SU-DHL-6 (cell line): ENCODE data around the gene GXYLT1.

Experiments used
- H2AFZ ChIP-seq: fragments of 200-600 bp; sonication (generic); 2 replicates; pipeline ENCODE4 v1.6.1; 2014; ENCODE audit warnings: low read depth, mild to moderate bottlenecking, moderate library complexity, mixed read lengths, antibody characterized with exemption, low read length; ENCODE audit not compliant: severe bottlenecking
- H3F3A ChIP-seq: fragments of 200-600 bp; shearing (Covaris generic); 2 replicates; pipeline ENCODE4 v1.6.0; 2016; ENCODE audit warnings: antibody characterized with exemption, mild to moderate bottlenecking; ENCODE audit not compliant: insufficient read depth
- H3K27ac ChIP-seq: fragments of 200-600 bp; sonication (generic); 2 replicates; pipeline ENCODE4 v1.5.1; 2016; ENCODE audit warnings: low read depth, mild to moderate bottlenecking, low read length, moderate library complexity, mixed read lengths
- H3K27me3 ChIP-seq: fragments of 200-600 bp; sonication (generic), shearing (Covaris generic); 2 replicates; pipeline ENCODE4 v1.6.0; 2014; ENCODE audit warnings: mild to moderate bottlenecking, low read length
- H3K36me3 ChIP-seq: fragments of 200-600 bp; sonication (generic); 2 replicates; pipeline ENCODE4 v1.6.1; 2014; ENCODE audit warnings: mild to moderate bottlenecking, low read length, mixed read lengths
- H3K4me2 ChIP-seq: fragments of 300-600, 200-600 bp; shearing (Covaris generic), sonication (generic); 2 replicates; pipeline ENCODE4 v1.6.0; 2014; ENCODE audit warnings: low read length, low read depth, mild to moderate bottlenecking; ENCODE audit not compliant: poor library complexity, severe bottlenecking
- H3K4me3 ChIP-seq: fragments of 200-600 bp; sonication (generic); 2 replicates; pipeline ENCODE4 v1.5.1; 2014; ENCODE audit warnings: antibody characterized with exemption, low read length, mild to moderate bottlenecking, mixed read lengths; ENCODE audit not compliant: insufficient read depth, poor library complexity, severe bottlenecking
- H3K79me2 ChIP-seq: fragments of 200-600 bp; sonication (generic); 2 replicates; pipeline ENCODE4 v1.6.1; 2014; ENCODE audit warnings: mild to moderate bottlenecking, low read length, moderate library complexity; ENCODE audit not compliant: insufficient read depth
- H3K9ac ChIP-seq: fragments of 200-600 bp; sonication (generic); 2 replicates; pipeline ENCODE4 v1.7.0; 2014; ENCODE audit warnings: mild to moderate bottlenecking, low read length
- H3K9me2 ChIP-seq: fragments of 200-600 bp; sonication (generic); replicated peaks from 2 replicates; pipeline ENCODE4 v1.6.1; 2014; ENCODE audit warnings: low read length; ENCODE audit not compliant: insufficient read depth
- H3K9me3 ChIP-seq: fragments of 200-600 bp; sonication (generic); 2 replicates; pipeline ENCODE4 v1.6.1; 2014; ENCODE audit warnings: low read length, mixed read lengths; ENCODE audit not compliant: insufficient read depth
- H4K20me1 ChIP-seq: fragments of 200-600 bp; sonication (generic); 2 replicates; pipeline ENCODE4 v1.6.1; 2014; ENCODE audit warnings: low read depth, mild to moderate bottlenecking, antibody characterized with exemption, low read length, moderate library complexity, mixed read lengths
- EZH2phosphoT487 ChIP-seq: fragments of 200-600 bp; sonication (generic), shearing (Covaris generic); conservative IDR thresholded peaks from 2 replicates; pipeline ENCODE4 v1.6.1; 2018; ENCODE audit warnings: mild to moderate bottlenecking, antibody characterized with exemption, low read length, moderate library complexity, mixed read lengths
- TF ChIP-seq, protein P1 (sequence below): fragments of 200-600 bp; sonication (generic); IDR thresholded peaks from one replicate; pipeline ENCODE4 v1.5.1; 2017; ENCODE audit warnings: antibody characterized with exemption, mild to moderate bottlenecking, low read length, moderate library complexity; ENCODE audit not compliant: insufficient read depth, poor library complexity, severe bottlenecking

GXYLT1 gene

DNA sequence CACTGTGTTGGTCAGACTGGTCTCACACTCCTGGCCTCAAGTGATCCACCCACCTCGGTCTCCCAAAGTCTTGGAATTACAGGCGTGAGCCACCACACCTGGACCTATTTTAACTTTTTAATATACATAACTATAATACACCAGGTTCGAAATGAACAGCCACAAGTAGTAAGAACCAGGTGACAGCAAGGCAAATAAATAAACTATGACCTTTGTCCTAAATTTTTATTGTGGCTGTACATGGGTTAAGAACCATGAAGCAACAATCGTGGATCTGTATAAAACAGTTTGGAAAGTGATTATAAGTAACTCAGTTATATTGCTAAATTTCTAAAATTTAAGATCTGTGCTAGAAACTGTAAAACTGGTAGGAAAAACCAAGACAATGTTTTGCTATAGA, 41.5 kb downstream of the GXYLT1 start:
- no peak overlapping the region for H3K4me3 ChIP-seq
- H3F3A ChIP-seq, result peaks cover 14% of the 10 kb centered on the region; the same call in 1 of the 2 replicates
- no peaks in the 10 kb centered on the region for H3K79me2 ChIP-seq
- H3K27ac ChIP-seq, result no peak overlapping the region
- TF ChIP-seq, protein P1, sequence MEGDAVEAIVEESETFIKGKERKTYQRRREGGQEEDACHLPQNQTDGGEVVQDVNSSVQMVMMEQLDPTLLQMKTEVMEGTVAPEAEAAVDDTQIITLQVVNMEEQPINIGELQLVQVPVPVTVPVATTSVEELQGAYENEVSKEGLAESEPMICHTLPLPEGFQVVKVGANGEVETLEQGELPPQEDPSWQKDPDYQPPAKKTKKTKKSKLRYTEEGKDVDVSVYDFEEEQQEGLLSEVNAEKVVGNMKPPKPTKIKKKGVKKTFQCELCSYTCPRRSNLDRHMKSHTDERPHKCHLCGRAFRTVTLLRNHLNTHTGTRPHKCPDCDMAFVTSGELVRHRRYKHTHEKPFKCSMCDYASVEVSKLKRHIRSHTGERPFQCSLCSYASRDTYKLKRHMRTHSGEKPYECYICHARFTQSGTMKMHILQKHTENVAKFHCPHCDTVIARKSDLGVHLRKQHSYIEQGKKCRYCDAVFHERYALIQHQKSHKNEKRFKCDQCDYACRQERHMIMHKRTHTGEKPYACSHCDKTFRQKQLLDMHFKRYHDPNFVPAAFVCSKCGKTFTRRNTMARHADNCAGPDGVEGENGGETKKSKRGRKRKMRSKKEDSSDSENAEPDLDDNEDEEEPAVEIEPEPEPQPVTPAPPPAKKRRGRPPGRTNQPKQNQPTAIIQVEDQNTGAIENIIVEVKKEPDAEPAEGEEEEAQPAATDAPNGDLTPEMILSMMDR, result no peak
- no peak for TF ChIP-seq EZH2phosphoT487
- no peak overlapping the region for H3K4me2 ChIP-seq
- H3K36me3 ChIP-seq, result peaks cover 3% of the 10 kb centered on the region; the same call in 1 of the 2 replicates
- H2AFZ ChIP-seq, result no peak overlapping the region
- no peaks in the 10 kb centered on the region for H4K20me1 ChIP-seq
- no peaks in the 10 kb centered on the region for H3K9me2 ChIP-seq
- H3K9ac ChIP-seq, result no peak overlapping the region
- H3K27me3 ChIP-seq, result no peaks in the 10 kb centered on the region
- H3K9me3 ChIP-seq, result no peaks in the 10 kb centered on the region

DNA sequence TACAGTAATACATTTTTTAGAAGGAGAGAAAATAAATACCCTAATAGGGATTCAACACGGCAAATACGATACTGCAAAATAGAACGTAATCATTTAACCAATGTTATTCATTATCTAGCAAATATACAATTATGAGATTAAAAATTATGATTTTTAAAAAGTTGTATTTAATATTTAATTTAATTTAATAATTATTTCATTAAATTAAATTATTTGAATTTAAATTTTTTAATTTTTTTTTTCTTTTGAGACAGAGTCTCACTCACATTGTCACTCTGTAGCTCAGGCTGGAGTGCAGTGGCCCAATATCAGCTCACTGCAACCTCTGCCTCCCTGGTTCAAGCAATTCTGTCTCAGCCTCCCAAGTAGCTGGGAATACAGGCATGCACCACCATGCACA, 42.0 kb downstream of the GXYLT1 start:
- Histone ChIP-seq H3K9me2 (no peaks in the 10 kb centered on the region), H4K20me1 (no peaks in the 10 kb centered on the region), H2AFZ (no peak overlapping the region), H3K36me3 (peaks cover 3% of the 10 kb centered on the region; the same call in 1 of the 2 replicates), H3K27ac (no peak overlapping the region), H3K79me2 (no peaks in the 10 kb centered on the region), H3K9me3 (no peaks in the 10 kb centered on the region), H3K9ac (no peak overlapping the region), H3K27me3 (no peaks in the 10 kb centered on the region), H3F3A (peaks cover 14% of the 10 kb centered on the region; the same call in 1 of the 2 replicates), H3K4me3 (no peak overlapping the region), H3K4me2 (no peak overlapping the region)
- no peak for TF ChIP-seq EZH2phosphoT487
- TF ChIP-seq, protein P1, result no peak

DNA sequence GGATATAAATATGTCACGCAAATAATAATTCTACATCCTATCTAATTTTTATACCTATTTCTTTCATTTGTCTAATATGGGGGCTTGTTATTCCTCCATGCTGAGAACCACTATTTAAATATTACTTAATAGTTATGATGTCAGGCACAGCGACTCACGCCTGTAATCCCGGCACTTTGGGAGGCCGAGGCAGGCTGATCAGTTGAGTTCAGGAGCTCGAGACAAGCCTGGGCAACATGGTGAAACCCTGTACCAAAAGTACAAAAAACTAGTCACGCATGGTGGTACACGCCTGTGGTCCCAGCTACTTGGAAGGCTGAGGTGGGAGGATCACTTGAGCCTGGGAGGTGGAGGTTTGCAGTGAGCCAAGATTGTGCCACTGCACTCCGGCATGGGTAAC, 45.2 kb downstream of the GXYLT1 start:
- Histone ChIP-seq H3K9me2 (no peaks in the 10 kb centered on the region), H3K36me3 (peaks cover 10% of the 10 kb centered on the region; the same call in 1 of the 2 replicates), H3K4me3 (no peak overlapping the region), H3K4me2 (no peak overlapping the region), H4K20me1 (no peaks in the 10 kb centered on the region), H3K79me2 (no peaks in the 10 kb centered on the region), H3K9me3 (no peaks in the 10 kb centered on the region), H3F3A (0 out of 2 replicates have a peak, but pooled peaks cover 5% of the 10 kb centered on the region), H3K27me3 (no peaks in the 10 kb centered on the region), H2AFZ (no peak overlapping the region), H3K9ac (no peak overlapping the region), H3K27ac (no peak overlapping the region)
- TF ChIP-seq EZH2phosphoT487, result no peak
- TF ChIP-seq, protein P1, result no peak
